Measurements from ENCODE around the gene SDK1.
A peak's percentile ranks its signal among the peaks of the same experiment; 100 is the strongest.
"Not testable (repeated sequence)": the region's sequence is repeated elsewhere in the genome, so short reads cannot be mapped to it uniquely, and the experiment has no call there.

SDK1 gene

GRCh38 chr7:3725155-3726059, 424.4 kb downstream of the SDK1 start:
- peak; percentile 53 for DNase-seq (ENCODE audit: low read depth)

DNA sequence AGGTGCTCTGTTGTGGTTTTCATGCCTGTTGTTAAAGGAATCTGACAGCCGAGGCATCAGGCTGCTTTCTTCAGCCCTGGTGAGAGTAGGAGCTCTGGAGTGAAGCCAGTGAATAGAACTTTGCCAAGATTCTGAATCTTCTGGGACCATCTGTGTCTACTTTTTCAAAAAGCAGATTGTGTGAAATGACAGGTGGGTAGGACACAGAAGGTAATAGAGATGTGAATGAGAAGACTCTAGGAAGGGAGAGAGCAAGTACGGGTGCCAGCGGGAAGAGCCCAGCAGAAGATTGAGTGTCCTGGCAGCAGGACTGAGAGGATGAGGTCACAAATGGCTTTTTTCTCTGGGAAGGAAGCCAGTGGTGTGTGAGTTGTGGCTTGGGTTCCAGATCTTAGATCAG, 429.2 kb downstream of the SDK1 start:
- DNase-seq (ENCODE audit: low read depth) = no peak

GRCh38 chr7:3732395-3733005, 431.4 kb downstream of the SDK1 start:
- DNase-seq (ENCODE audit: low read depth) = no peak

GRCh38 chr7:3733541-3734140, 432.6 kb downstream of the SDK1 start:
- DNase-seq (ENCODE audit: low read depth) = no peak

GRCh38 chr7:3738964-3739363, 437.9 kb downstream of the SDK1 start:
- DNase-seq (ENCODE audit: low read depth) = no peak

DNA sequence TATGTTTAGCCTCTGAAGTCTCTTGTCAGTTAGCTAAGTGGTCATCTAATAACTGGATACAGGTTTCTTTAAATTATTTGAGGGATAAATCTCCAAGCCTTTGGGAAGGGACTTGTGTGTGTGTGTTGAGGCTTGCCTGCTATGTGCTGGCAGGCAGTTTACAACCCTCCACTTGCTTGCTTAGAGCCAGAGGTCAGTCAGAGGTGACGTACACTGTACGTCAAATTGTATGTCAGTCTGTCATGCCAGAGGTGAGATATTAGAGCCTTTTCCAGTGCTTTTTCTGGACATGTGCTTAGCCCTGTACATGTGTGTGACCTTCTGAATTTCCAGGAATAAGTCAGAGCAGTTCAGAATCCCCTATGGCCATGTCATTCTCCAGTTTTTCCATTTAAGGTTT, 438.9 kb downstream of the SDK1 start:
- no peak for DNase-seq (ENCODE audit: low read depth)

GRCh38 chr7:3747467-3747866, 446.4 kb downstream of the SDK1 start:
- no peak for DNase-seq (ENCODE audit: low read depth)

- no peak for DNase-seq (ENCODE audit: low read depth)
These were observed 447.3 kb downstream of the SDK1 start for GRCh38 chr7:3748389-3748788.

- no peak for DNase-seq (ENCODE audit: low read depth)
These were observed 452.8 kb downstream of the SDK1 start for GRCh38 chr7:3753868-3754267.

- DNase-seq (ENCODE audit: low read depth) = no peak
These were observed 453.7 kb downstream of the SDK1 start for GRCh38 chr7:3754493-3755341.

DNA sequence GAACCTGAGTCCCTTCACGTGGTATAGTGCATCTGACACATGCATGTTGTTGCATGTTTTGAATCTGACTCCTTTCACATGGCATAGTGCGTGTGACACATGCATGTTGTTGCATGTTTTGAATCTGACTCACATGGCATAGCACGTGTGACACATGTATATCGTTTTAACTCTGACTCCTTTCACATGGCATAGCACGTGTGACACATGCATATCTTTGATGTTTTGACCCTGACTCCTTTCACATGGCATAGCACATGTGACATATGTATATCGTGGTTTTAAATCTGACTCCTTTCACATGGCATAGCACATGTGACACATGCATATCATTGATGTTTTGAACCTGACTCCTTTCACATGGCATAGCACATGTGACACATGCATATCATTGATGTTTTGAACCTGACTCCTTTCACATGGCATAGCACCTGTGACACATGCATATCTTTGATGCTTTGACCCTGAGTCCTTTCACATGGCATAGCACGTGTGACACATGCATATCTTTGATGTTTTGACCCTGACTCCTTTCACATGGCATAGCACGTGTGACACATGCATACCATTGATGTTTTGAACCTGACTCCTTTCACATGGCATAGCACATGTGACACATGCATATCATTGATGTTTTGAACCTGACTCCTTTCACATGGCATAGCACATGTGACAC, 454.9 kb downstream of the SDK1 start:
- DNase-seq (ENCODE audit: low read depth) = not testable (repeated sequence)

GRCh38 chr7:3757059-3757458, 456.0 kb downstream of the SDK1 start:
- DNase-seq (ENCODE audit: low read depth) = no peak

- peak; percentile 60 for DNase-seq (ENCODE audit: low read depth)
These were observed 459.6 kb downstream of the SDK1 start for GRCh38 chr7:3760651-3761050.

DNA sequence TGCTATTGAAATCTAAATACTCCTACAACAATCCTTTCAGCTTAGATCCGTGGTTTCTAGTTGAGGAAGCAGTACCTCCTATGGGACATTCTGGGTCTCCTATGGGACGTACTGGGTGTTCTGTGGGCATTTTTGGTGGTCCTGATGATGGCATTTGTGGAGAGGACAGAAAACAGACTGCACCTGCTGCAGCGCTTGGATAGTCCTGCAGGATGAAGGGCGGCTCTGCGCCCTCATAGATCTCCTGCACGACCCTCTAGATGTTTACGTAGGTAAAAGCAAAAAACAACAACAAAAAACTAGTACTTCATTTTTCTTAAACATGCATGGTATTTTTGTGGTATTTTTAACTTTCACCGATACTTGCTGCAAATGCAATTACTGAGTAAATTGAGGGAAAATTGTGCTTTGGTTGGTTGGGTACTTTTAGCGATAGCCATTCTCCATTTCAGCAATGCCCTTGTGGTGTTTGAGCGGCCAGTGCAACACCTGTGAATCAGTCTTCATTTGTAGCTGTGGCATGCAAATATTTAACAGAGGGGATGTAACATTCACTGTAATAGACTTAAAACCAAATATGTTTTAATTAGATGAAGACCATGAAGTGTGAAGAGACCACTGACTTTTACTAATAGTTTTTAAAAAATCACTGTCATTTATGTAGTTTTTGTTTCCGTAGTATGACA, 461.2 kb downstream of the SDK1 start:
- no peak for DNase-seq (ENCODE audit: low read depth)

GRCh38 chr7:3767917-3768777, 467.1 kb downstream of the SDK1 start:
- DNase-seq (ENCODE audit: low read depth) = no peak

GRCh38 chr7:3771906-3772305, 470.9 kb downstream of the SDK1 start:
- DNase-seq (ENCODE audit: low read depth) = no peak

DNA sequence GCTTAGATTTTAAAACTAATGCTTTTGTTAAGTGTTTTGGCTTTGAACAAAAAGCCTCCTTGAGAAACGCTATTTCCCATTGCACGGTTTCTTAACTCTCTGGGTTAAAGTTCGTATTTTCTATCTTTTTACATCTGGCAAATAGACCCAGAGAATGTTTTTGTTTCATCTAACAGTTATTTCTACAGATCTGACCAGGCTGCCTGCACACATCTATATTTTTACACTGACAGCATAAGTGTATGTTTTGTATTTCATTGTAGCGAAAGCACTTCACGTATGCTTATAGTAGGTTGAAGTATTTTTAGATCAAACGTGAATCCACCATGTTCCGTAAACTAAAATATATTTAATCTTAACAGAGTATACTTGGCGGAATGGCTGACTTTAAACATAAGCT, 477.3 kb downstream of the SDK1 start:
- DNase-seq (ENCODE audit: low read depth) = no peak

GRCh38 chr7:3780016-3780415, 479.0 kb downstream of the SDK1 start:
- no peak for DNase-seq (ENCODE audit: low read depth)

- no peak for DNase-seq (ENCODE audit: low read depth)
These were observed 479.5 kb downstream of the SDK1 start for GRCh38 chr7:3780525-3780924.

DNA sequence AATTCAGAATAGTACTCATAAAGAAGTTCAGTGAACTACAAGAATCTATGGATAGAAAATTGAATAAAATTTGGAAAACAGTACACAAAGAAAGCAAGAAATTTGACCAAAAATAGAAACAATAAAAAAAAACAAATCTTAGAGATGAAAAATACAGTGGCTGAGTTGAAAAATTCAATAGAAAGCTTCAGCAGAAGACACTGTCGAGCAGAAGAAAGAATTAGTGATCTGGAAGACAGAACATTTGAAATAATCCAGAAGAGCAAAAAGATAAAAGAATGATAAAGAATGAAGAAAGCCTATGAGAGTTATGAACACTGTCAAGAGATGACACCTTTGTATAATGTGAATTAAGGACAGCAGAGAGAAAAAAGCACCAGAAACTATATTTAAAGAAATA, 480.6 kb downstream of the SDK1 start:
- DNase-seq (ENCODE audit: low read depth) = peak; percentile 3
